ENCODE measurements around the gene SCN7A. TPM values are rescaled to one million over a fixed set of nuclear protein-coding genes. Genes with fewer than 3 reads are reported as not detected.

Gene SCN7A
- total RNA-seq, result 1 to 10 TPM; 2.1 to 7.3 (median 3.0) TPM

DNA sequence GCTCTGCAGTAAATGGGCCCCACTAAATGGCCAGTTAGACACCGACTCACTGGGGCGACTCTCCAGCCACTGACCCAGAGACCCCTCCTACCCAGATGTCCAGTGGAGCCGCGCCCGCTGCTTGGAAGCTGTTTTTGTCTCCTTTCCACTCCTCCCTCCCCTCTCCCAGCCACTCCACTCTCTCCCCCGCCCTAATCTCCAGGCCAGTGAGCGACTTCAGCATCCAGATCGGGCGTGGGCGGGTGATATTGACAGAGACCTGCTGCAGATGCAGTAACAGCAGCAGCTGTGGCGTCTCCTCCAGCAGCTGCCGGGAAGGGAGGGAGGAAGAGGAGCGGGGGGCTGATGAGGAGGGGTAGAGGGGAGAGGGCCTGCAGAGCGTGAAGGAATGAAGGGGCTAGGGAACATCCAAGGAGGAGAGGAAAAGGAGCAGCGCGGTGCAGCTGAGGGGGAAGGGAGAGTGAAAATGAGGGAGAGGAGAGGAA is at the start of gene SCN7A:
TSS of gene SCN7A (minus strand) at position 110 of the 485 bp plus-strand sequence. CDS start 16,553 bp downstream, outside the sequence.
- WGBS, 2 donors, result 5 to 6% methylated on average over 16 of the region's 16 CpGs
- TF ChIP-seq, protein P1, sequence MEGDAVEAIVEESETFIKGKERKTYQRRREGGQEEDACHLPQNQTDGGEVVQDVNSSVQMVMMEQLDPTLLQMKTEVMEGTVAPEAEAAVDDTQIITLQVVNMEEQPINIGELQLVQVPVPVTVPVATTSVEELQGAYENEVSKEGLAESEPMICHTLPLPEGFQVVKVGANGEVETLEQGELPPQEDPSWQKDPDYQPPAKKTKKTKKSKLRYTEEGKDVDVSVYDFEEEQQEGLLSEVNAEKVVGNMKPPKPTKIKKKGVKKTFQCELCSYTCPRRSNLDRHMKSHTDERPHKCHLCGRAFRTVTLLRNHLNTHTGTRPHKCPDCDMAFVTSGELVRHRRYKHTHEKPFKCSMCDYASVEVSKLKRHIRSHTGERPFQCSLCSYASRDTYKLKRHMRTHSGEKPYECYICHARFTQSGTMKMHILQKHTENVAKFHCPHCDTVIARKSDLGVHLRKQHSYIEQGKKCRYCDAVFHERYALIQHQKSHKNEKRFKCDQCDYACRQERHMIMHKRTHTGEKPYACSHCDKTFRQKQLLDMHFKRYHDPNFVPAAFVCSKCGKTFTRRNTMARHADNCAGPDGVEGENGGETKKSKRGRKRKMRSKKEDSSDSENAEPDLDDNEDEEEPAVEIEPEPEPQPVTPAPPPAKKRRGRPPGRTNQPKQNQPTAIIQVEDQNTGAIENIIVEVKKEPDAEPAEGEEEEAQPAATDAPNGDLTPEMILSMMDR (IDR thresholded peaks at IDR 0.05), result no peak
- no peak for TF ChIP-seq POLR2A (IDR thresholded peaks at IDR 0.05)
- DNase-seq (ENCODE audit: low spot score in 2 of 2), result peak; percentile 16 to 84
- intact Hi-C loops (cut with DNase I; ENCODE audit: low total_unique reads), result no loop called here
- no peak within 1 kb of the TSS for H3K4me3 ChIP-seq (ENCODE audit: low read depth, poor library complexity, severe bottlenecking)

DNA sequence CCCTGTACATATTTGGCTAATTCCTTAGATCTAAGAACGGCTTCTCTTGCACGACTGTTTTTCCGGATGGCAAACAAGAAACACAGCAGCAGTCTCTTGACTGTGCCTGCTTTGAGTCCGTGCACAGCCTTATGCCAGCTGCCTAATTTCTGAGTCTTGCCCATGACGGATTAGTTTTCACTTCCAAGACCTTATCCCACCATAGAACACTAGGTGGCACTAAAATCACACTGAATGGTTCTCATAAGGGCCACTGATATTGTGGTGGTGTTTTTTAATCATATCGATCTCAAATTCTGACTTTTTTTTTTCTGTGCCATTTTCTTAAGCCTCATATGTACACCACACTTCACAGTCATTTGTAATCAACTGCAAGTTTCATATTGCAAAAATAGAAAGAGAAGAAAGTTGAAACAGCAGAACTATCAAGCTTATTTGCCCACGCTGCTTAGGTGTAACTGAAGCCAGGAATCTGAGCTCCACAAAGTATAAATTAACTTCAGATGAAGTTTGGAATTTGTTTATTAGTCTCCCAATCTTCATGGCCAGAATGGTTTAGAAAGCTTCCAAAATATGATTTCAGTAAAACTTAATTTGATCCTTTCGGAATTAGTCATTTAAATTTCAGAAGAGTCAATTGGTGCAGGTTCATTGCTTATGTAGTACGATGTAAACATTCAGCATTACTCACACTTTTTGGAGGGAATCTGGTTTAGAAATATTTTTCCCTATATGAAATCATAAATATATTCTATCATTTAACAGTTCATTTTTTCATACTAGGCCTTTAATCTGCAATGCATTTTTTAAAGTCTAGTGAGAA is 45.5 kb upstream of the SCN7A start:
- no peak for TF ChIP-seq POLR2A (IDR thresholded peaks at IDR 0.05)
- TF ChIP-seq, protein P1 (IDR thresholded peaks at IDR 0.05), result peak in 1 of 3 donors; percentile 30
- H3K4me3 ChIP-seq (ENCODE audit: low read depth, poor library complexity, severe bottlenecking), result no peak overlapping the region
- intact Hi-C loops (cut with DNase I; ENCODE audit: low total_unique reads), result no loop called here
- no peak for DNase-seq (ENCODE audit: low spot score in 2 of 2)
- WGBS, 2 donors, result 21 to 26% methylated on average over 9 of the region's 9 CpGs

DNA sequence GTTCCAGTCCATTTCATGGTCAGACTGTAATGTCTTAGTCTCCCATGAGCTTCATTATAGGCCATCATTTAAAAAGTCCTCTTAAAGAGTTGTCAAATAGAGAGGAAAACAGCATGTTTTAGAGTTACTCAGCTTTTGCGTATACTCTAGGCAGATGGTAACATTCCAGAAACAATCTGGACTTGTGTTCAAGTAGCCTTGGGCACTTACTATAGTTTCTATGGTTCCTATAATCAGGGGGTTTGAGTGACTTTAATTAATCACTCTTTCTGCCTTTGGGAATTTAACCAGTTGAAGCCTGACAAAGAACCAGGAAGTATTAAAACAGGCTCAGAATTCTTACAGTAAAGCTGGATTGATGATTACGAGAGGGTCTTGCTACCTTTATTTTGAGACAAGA is 42.1 kb upstream of the SCN7A start:
- no peak overlapping the region for H3K4me3 ChIP-seq (ENCODE audit: low read depth, poor library complexity, severe bottlenecking)
- no peak for TF ChIP-seq POLR2A (IDR thresholded peaks at IDR 0.05)
- TF ChIP-seq, protein P1 (IDR thresholded peaks at IDR 0.05), result no peak
- intact Hi-C loops (cut with DNase I; ENCODE audit: low total_unique reads), result no loop called here
- WGBS, 2 donors, result 55 to 57% methylated on average over 2 of the region's 2 CpGs
- no peak for DNase-seq (ENCODE audit: low spot score in 2 of 2)

DNA sequence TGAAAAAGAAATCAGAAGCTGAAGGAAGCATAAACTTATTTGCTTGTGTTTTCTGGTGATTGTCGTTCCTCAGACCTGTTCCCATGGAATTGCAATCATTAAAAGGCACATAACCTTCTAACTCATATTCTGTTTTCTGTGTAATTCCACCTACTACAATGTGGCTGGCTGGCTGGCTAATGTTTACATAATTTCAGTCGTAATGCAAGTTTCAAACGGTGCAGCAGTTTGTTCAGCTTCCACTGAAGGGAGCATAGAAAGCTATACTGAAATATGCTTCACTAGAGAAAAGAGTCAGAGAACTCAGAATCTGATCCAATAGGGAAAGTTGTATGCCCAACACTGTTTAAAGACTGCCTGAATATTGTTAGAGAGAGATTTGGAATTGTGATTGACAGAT is 27.1 kb upstream of the SCN7A start:
- no peak for TF ChIP-seq POLR2A (IDR thresholded peaks at IDR 0.05)
- TF ChIP-seq, protein P1 (IDR thresholded peaks at IDR 0.05), result no peak
- DNase-seq (ENCODE audit: low spot score in 2 of 2), result no peak
- intact Hi-C loops (cut with DNase I; ENCODE audit: low total_unique reads), result no loop called here
- 61% methylated on average over 3 of the region's 3 CpGs for WGBS, 2 donors
- H3K4me3 ChIP-seq (ENCODE audit: low read depth, poor library complexity, severe bottlenecking), result no peak overlapping the region

DNA sequence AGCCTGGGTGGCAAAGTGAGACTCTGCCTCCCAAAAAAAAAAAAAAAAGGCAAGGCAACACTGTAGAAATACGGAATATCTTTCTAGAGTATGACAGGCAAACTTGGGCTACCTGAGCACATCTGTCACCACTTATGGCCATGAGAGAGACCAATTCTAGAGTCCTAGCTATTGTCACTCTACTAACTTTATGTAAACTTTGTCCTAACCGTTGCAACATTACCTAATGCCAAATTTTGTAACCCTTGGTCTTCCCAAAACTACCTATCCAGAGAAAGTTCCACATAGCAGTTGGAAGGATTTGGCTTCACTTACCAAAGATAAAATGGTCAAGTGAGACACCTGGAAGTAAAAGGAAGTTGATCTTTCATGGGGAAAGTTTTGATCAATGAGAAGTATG is 26.6 kb upstream of the SCN7A start:
- intact Hi-C loops (cut with DNase I; ENCODE audit: low total_unique reads), result no loop called here
- no peak overlapping the region for H3K4me3 ChIP-seq (ENCODE audit: low read depth, poor library complexity, severe bottlenecking)
- 62 to 73% methylated on average over 2 of the region's 2 CpGs for WGBS, 2 donors
- no peak for DNase-seq (ENCODE audit: low spot score in 2 of 2)
- TF ChIP-seq, protein P1 (IDR thresholded peaks at IDR 0.05), result no peak
- no peak for TF ChIP-seq POLR2A (IDR thresholded peaks at IDR 0.05)
